ENCODE data around the gene GPC6. TPM values are rescaled to one million over a fixed set of nuclear protein-coding genes. Genes with fewer than 3 reads are reported as not detected.
A peak's percentile ranks its signal among the peaks of the same experiment; 100 is the strongest.

Gene GPC6
- polyA plus RNA-seq, 2 of the 4 experiments (the other 2 are of a cell fraction): 8.0 to 14.4 TPM

DNA sequence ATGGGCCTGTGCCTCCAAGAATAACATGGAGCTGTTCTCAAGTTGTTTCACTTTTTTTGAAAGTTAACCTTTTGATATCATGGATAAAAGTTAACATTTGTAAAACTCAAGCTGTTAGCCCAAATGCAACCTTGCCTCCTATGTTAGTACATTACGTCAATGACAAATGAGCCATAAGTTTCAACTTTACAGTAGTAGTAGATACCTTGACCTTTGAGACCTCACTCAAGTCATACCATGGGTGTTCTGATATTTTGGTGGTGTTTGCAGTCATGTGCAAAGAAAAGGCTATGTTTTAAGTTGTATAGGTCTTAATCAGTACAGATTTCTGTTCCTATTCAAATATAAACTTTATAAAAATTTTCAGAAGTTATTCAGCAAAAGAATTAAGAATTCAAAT lies 539.2 kb downstream of the GPC6 start (continued):
- TF ChIP-seq NFE2L2 (conservative IDR thresholded peaks at IDR 0.05; ENCODE audit: low read length): no peak

DNA sequence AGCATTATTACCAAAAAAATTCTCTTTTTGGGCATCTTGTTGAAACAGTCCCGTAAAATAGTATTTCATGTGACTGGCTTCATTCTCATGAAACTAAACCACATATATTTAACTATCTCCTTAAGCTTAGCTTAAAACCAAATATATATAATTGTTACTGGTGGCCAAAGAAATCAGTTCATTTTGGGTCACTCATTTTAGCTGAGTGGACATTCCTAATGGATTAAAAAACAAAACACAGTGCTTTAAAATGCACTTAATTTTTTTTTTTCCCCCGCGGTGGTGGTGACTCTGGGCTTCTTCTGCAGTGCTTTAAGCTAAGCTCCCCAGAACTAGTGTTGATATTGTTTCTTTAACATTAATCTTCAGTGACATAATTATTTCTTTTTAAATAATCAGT lies 540.1 kb downstream of the GPC6 start:
- H3K4me3 ChIP-seq: no peak overlapping the region
- ChIA-PET CTCF (no interaction called here), POLR2A (no interaction called here)
- H3K27ac ChIP-seq: no peak overlapping the region
- peaks cover 6% of the 10 kb centered on the region; the same call in 1 of the 3 replicates for H3K4me1 ChIP-seq
- FAIRE-seq (no peak), ATAC-seq (no peak), DNase-seq (ENCODE audit: low read depth in 1 of 2, low spot score in 1 of 2) (no peak)
- WGBS (ENCODE audit: missing lambda C conversion rate): 54% methylated on average over 3 of the region's 3 CpGs
- no peaks in the 10 kb centered on the region for H3K9me3 ChIP-seq
- TF ChIP-seq MAFK (IDR thresholded peaks at IDR 0.05; ENCODE audit: partially characterized antibody): peak; percentile 11
- no peak for TF ChIP-seq HDAC2 (IDR thresholded peaks at IDR 0.05)
- H3K4me2 ChIP-seq: no peak overlapping the region

DNA sequence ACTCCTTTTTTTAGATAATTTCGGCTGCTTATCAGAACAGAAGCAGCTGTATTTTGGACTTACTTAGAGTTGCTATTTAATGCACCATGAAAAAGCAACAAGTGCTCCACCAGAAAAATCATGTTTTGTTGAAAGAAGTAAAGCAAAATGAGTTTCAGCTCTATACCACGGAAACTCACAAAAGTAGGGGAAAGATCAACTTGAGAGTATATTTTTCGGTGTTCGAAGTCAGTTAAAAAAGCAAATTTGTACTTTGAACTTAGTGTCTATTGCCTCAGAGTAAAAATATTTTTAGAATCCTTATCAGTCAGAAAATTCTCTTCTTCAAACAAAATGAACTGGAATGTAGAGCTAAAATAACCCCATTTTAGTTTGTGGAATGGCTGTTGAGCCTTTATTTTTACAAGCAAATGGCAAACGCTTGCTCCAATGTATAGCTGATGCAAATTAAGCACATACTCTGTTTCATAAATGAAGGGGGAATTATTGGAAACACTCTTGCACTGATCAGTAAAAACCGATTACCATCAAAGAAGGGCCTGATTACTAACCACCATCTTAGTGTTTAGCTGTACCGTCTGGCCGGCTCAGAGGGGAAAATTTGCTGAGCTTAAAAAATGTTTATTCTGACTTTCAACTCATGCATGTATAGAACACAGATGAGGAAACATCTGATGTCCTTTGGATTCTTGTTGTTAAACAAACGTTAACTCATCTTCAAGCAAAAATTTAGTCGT lies 540.7 kb downstream of the GPC6 start:
- FAIRE-seq (no peak), ATAC-seq (no peak), DNase-seq (ENCODE audit: low read depth in 1 of 2, low spot score in 1 of 2) (no peak)
- POLR2A ChIA-PET: no interaction called here
- H3K27ac ChIP-seq: no peak overlapping the region
- CTCF ChIA-PET: no interaction called here
- WGBS (ENCODE audit: missing lambda C conversion rate): 56% methylated on average over 10 of the region's 10 CpGs
- H3K4me2 ChIP-seq: peak overlapping the region; percentile 19; the same call in 1 of the 3 replicates
- H3K4me1 ChIP-seq: peaks cover 6% of the 10 kb centered on the region; the same call in 1 of the 3 replicates
- TF ChIP-seq CHD2 (IDR thresholded peaks at IDR 0.05; ENCODE audit: low read length, partially characterized antibody) (no peak), RAD21 (conservative IDR thresholded peaks at IDR 0.05 in 1 of 2, IDR thresholded peaks at IDR 0.05 in 1 of 2) (no peak), CBX8 (IDR thresholded peaks at IDR 0.05) (no peak), MYC (IDR thresholded peaks at IDR 0.05; ENCODE audit: borderline replicate concordance, low read length) (no peak)
- no peaks in the 10 kb centered on the region for H3K9me3 ChIP-seq
- no peak overlapping the region for H3K4me3 ChIP-seq

DNA sequence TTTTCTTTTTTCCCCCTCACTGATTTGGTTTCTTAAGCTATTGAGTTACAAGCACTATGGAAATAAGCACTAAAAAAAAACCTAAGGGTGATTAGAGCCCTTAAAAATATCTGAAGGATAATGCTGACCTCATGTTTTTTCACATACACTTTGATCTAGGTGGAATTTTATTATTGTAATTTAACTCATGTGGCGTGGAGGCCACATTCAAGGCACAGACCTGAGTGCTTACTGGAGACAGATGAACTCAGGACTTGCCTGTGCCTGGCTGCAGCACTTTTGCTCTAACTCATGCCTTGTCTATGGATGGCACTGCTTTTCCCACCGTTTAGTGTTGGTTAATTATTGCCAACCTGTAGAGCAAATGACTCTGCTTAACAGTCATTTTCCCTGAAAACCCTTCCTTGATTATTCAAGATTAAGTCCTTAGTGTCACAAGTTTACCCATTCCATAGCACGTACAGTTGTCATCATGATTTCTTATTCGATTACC lies 541.4 kb downstream of the GPC6 start:
- CTCF ChIA-PET: no interaction called here
- peak overlapping the region; percentile 19; the same call in 1 of the 3 replicates for H3K4me2 ChIP-seq
- H3K4me3 ChIP-seq: no peak overlapping the region
- peaks cover 6% of the 10 kb centered on the region; the same call in 1 of the 3 replicates for H3K4me1 ChIP-seq
- WGBS (ENCODE audit: missing lambda C conversion rate): 22% methylated on average over 4 of the region's 4 CpGs
- DNase-seq (ENCODE audit: low read depth in 1 of 2, low spot score in 1 of 2) (peak in 1 of 2 experiments; percentile 9), ATAC-seq (no peak), FAIRE-seq (no peak)
- TF ChIP-seq FOXS1 (CRISPR knock-in tag; IDR thresholded peaks at IDR 0.05): no peak
- TF ChIP-seq MAFK (IDR thresholded peaks at IDR 0.05; ENCODE audit: partially characterized antibody): peak; percentile 81
- POLR2A ChIA-PET: no interaction called here
- H3K27ac ChIP-seq: no peak overlapping the region
- no peaks in the 10 kb centered on the region for H3K9me3 ChIP-seq

DNA sequence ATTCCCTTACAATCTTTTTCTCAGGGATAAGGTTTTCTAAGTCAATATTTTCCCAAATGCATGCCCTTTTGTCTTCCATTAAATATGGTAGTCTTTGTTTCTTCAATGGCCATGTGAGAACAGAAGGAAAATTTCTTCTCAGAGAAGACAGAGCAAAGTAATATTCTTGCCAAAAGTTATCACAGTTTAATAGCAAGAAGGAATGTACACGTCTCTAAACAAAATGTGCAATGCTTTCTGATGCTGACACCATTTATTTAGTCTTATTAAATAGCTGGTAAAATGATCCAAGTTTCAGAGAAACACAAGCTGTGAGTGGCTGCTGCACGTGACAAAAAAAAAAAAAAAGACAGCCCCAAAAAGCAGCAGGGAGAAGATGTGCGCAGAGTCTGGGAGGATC lies 542.5 kb downstream of the GPC6 start:
- Histone ChIP-seq H3K4me1 (peaks cover 6% of the 10 kb centered on the region; the same call in 1 of the 3 replicates), H3K4me3 (no peak overlapping the region), H3K9me3 (no peaks in the 10 kb centered on the region), H3K4me2 (no peak overlapping the region), H3K27ac (no peak overlapping the region)
- ATAC-seq (no peak), FAIRE-seq (no peak), DNase-seq (ENCODE audit: low read depth in 1 of 2, low spot score in 1 of 2) (no peak)
- ChIA-PET CTCF (no interaction called here), POLR2A (no interaction called here)
- WGBS (ENCODE audit: missing lambda C conversion rate): 64% methylated on average over 3 of the region's 3 CpGs
- TF ChIP-seq HOXB5 (CRISPR knock-in tag; IDR thresholded peaks at IDR 0.05) (no peak), MYC (IDR thresholded peaks at IDR 0.05; ENCODE audit: borderline replicate concordance, low read length) (no peak), NR3C1 (IDR thresholded peaks at IDR 0.05) (no peak), POLR2A (IDR thresholded peaks at IDR 0.05; ENCODE audit: low read length) (no peak), FOSB (CRISPR knock-in tag; IDR thresholded peaks at IDR 0.05) (no peak)

DNA sequence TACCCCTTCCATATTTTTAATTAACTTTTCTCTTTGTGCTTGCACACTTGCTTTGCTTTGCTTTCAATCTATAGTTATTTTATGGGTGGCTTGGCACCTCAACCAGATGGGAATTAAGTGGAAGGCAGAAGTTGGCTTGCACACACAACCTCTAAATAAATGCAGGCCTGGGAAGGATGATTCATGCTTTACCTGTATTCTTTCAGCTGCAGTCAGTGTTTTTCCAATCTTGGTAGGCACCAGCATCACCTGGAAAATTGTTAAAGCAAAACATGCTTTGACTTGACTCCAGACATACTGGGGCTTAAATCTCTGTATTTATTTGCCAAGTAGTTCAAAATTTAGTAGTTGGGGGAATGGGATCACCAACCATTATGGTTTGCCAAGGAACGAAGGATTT lies 543.0 kb downstream of the GPC6 start:
- no peak overlapping the region for H3K27ac ChIP-seq
- no peaks in the 10 kb centered on the region for H3K9me3 ChIP-seq
- no peak for ATAC-seq
- POLR2A ChIA-PET: no interaction called here
- DNase-seq (ENCODE audit: low read depth in 1 of 2, low spot score in 1 of 2): no peak
- 55% methylated on average over 1 of the region's 1 CpG for WGBS (ENCODE audit: missing lambda C conversion rate)
- no peak for FAIRE-seq
- no peak overlapping the region for H3K4me2 ChIP-seq
- H3K4me1 ChIP-seq: peaks cover 6% of the 10 kb centered on the region; the same call in 1 of the 3 replicates
- CTCF ChIA-PET: no interaction called here
- no peak overlapping the region for H3K4me3 ChIP-seq
- TF ChIP-seq CBX8 (IDR thresholded peaks at IDR 0.05): no peak
- no peak for TF ChIP-seq ZFP36 (IDR thresholded peaks at IDR 0.05; ENCODE audit: borderline replicate concordance, partially characterized antibody)
- TF ChIP-seq MYC (IDR thresholded peaks at IDR 0.05; ENCODE audit: borderline replicate concordance, low read length): no peak
- no peak for TF ChIP-seq ZNF302 (CRISPR knock-in tag; IDR thresholded peaks at IDR 0.05)
- TF ChIP-seq, protein P1, sequence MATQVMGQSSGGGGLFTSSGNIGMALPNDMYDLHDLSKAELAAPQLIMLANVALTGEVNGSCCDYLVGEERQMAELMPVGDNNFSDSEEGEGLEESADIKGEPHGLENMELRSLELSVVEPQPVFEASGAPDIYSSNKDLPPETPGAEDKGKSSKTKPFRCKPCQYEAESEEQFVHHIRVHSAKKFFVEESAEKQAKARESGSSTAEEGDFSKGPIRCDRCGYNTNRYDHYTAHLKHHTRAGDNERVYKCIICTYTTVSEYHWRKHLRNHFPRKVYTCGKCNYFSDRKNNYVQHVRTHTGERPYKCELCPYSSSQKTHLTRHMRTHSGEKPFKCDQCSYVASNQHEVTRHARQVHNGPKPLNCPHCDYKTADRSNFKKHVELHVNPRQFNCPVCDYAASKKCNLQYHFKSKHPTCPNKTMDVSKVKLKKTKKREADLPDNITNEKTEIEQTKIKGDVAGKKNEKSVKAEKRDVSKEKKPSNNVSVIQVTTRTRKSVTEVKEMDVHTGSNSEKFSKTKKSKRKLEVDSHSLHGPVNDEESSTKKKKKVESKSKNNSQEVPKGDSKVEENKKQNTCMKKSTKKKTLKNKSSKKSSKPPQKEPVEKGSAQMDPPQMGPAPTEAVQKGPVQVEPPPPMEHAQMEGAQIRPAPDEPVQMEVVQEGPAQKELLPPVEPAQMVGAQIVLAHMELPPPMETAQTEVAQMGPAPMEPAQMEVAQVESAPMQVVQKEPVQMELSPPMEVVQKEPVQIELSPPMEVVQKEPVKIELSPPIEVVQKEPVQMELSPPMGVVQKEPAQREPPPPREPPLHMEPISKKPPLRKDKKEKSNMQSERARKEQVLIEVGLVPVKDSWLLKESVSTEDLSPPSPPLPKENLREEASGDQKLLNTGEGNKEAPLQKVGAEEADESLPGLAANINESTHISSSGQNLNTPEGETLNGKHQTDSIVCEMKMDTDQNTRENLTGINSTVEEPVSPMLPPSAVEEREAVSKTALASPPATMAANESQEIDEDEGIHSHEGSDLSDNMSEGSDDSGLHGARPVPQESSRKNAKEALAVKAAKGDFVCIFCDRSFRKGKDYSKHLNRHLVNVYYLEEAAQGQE (IDR thresholded peaks at IDR 0.05): no peak
- TF ChIP-seq SMC3 (IDR thresholded peaks at IDR 0.05): no peak
- no peak for TF ChIP-seq POLR2A (IDR thresholded peaks at IDR 0.05; ENCODE audit: low read length)
- no peak for TF ChIP-seq HEYL (CRISPR knock-in tag; IDR thresholded peaks at IDR 0.05)
- no peak for TF ChIP-seq RARB (CRISPR knock-in tag; IDR thresholded peaks at IDR 0.05)
- TF ChIP-seq, protein P2, sequence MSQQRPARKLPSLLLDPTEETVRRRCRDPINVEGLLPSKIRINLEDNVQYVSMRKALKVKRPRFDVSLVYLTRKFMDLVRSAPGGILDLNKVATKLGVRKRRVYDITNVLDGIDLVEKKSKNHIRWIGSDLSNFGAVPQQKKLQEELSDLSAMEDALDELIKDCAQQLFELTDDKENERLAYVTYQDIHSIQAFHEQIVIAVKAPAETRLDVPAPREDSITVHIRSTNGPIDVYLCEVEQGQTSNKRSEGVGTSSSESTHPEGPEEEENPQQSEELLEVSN (IDR thresholded peaks at IDR 0.05; ENCODE audit: borderline replicate concordance, low read depth): no peak
- TF ChIP-seq, protein P3, sequence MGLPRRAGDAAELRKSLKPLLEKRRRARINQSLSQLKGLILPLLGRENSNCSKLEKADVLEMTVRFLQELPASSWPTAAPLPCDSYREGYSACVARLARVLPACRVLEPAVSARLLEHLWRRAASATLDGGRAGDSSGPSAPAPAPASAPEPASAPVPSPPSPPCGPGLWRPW (IDR thresholded peaks at IDR 0.05): no peak
- no peak for TF ChIP-seq MAFK (IDR thresholded peaks at IDR 0.05; ENCODE audit: partially characterized antibody)

Data from A549 (cell line).